GM12801 (cell line): Measurements from ENCODE around the gene EEF1AKMT3.

Experiments
- CTCF ChIP-seq: IDR thresholded peaks from one replicate; pipeline ENCODE4 v1.5.1; 2011; ENCODE audit warnings: control low read depth; ENCODE audit not compliant: insufficient read length; ENCODE audit errors: extremely low read depth

Gene EEF1AKMT3

GRCh38 chr12:57741413-57741789 lies 31.0 kb upstream of the EEF1AKMT3 start:
- no peak for TF ChIP-seq CTCF

GRCh38 chr12:57741844-57742738 lies 30.3 kb upstream of the EEF1AKMT3 start:
- TF ChIP-seq CTCF: peak; percentile 8

GRCh38 chr12:57743769-57744168 lies 28.6 kb upstream of the EEF1AKMT3 start:
- TF ChIP-seq CTCF: no peak

- TF ChIP-seq CTCF: no peak
These were observed 28.1 kb upstream of the EEF1AKMT3 start for GRCh38 chr12:57744194-57744776.

- TF ChIP-seq CTCF: no peak
These were observed 27.5 kb upstream of the EEF1AKMT3 start, which contains the start of gene TSPAN31 for GRCh38 chr12:57744777-57745484. Gene TSPAN31 (plus strand): TSS chr12:57745039. CDS start chr12:57745155, 116 bp downstream.

GRCh38 chr12:57745485-57745881 lies 26.9 kb upstream of the EEF1AKMT3 start:
- no peak for TF ChIP-seq CTCF

- no peak for TF ChIP-seq CTCF
These were observed 26.4 kb upstream of the EEF1AKMT3 start for GRCh38 chr12:57746025-57746424.
